Activated CD4-positive, CD25-positive, alpha-beta regulatory T cell (primary cell): ENCODE results near the gene ATXN2L.
A peak's percentile ranks its signal among the peaks of the same experiment; 100 is the strongest.
"Not testable (repeated sequence)": the region's sequence is repeated elsewhere in the genome, so short reads cannot be mapped to it uniquely, and the experiment has no call there.

Experiments
- DNase-seq, 4 experiments: peaks; one replicate each; lab custom pipeline; 2025; lab: John Stamatoyannopoulos, UW

The ATXN2L gene

DNA sequence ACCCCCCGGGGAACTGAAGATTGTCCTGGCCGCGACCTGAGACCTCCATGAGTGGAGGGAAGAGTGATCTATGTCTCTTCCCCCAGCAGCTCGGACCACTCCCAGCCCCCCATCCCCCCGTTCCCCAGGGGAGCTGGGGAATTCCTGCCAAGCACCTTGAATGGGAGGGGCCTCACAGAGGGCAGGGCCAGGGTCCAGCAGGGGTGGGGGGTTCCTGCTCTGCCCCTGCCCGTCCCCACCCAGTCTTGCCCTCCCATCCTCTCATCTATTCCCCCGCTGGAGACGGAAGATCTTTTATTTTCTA lies 13.9 kb downstream of the ATXN2L start:
- DNase-seq: no peak

- no peak for DNase-seq
Observed at GRCh38 chr16:28837672-28838557, 15.1 kb downstream of the ATXN2L start.

GRCh38 chr16:28838558-28838918 lies 15.7 kb downstream of the ATXN2L start:
- DNase-seq: no peak

DNA sequence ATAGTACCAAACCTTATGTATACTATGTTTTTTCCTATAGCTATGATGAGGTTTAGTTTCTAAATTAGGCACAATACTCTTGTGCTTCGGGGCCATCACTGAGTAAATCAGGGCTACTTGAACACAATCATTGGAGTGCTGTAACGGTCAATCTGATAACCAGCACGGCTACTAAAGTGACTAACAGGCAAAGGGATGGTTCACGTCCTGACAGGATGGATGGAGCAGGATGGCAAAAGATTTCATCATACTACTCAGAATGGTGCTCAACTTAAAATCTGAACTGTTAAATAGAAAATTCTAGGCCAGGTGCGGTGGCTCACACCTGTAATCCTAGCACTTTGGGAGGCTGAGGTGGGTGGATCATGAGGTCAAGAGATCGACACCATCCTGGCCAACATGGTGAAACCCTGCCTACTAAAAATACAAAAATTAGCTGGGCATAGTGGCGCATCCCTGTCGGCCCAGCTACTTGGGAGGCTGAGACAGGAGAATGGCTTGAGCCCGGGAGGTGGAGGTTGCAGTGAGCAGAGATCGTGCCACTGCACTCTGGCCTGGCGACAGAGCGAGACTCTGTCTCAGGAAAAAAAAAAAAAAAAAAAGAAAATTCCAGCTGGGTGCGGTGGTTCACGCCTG lies 16.3 kb downstream of the ATXN2L start:
- no peak for DNase-seq

DNA sequence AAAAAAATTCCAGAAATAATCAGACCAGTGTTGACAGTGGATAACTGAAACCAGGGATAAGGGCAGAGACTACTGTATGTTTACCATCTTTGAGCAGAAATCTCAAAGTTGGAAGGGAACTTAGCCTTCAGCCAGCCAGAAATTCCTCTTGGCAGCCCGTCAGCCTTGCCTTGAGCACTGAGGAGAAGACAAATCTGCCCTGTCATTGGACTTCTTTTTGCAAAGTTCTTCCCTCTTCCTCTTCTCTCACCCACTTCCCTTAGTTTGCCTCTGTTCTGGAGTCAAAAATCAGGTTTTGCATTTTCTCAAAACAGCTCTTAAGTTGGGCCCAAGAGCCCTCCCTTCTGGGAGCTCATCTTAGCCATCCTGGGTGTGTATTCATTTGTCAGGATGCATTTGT lies 17.1 kb downstream of the ATXN2L start:
- no peak for DNase-seq

DNA sequence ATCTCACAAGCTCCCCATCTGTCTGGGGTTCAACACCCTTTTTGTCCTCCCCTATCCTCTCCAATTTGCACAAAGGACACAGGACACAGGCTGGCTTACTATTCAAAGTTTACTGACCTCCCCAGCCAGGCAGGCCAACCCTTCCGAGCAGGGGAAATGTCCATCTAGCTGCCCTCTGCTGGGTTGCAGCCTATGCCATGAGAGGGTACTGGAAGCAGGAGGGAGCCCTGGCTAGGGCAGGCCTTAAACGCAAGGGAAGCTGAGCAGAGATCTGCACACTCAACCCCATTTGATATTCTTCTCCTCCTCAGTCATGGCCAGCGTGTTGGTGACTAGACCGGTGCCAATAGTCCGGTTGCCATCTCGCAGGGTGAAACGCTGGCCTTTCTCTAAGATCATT lies 19.9 kb downstream of the ATXN2L start:
- no peak for DNase-seq

DNA sequence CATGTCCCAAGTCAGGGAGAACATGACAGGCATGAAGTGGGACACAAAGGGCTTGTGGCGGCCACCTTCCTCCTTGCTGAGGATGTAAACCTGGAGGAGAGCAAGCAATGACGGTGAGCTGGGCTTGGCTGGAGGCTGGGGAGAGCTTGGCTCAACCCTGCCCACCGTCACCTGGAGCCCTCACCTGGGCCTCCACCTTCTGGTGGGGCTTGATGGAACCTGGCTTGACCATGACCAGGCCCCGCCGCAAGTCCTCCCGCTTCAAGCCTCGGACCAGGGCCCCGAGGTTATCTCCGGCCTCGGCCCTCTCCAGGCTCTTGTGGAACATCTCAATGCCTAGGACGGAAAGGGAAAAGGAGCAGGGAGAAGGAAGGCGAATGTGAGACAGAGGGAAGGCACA lies 21.0 kb downstream of the ATXN2L start:
- no peak for DNase-seq

- DNase-seq: no peak
Observed at GRCh38 chr16:28844226-28844885, 21.6 kb downstream of the ATXN2L start.

GRCh38 chr16:28845293-28845692 lies 22.5 kb downstream of the ATXN2L start:
- no peak for DNase-seq

GRCh38 chr16:28845761-28846079 lies 22.9 kb downstream of the ATXN2L start:
- no peak for DNase-seq

GRCh38 chr16:28846080-28846932 lies 23.5 kb downstream of the ATXN2L start, which contains the start of gene TUFM:
TUFM (minus strand) TSS chr16:28846348; CDS start chr16:28846269, 79 bp downstream.
- DNase-seq: peak; percentile 91 to 97 (median 95)

DNA sequence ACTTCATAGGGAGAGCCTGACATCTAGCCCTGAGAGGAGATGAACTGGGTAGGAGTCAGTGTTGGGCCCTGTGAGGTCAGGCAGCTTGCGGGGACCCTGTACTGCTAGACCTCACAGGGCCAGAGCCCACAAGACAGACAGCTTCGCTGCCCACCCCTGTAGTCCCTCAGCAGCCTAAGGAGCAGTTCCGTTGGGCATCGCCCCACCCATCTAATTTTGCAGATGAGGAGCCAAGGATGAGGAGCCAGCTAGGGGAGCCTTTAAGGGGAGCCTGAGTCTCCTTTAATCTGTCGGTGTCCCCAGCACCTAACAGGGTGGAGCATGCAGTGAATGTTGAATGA lies 24.1 kb downstream of the ATXN2L start:
- no peak for DNase-seq

- no peak for DNase-seq
Observed at GRCh38 chr16:28858421-28858820, 35.6 kb downstream of the ATXN2L start.

DNA sequence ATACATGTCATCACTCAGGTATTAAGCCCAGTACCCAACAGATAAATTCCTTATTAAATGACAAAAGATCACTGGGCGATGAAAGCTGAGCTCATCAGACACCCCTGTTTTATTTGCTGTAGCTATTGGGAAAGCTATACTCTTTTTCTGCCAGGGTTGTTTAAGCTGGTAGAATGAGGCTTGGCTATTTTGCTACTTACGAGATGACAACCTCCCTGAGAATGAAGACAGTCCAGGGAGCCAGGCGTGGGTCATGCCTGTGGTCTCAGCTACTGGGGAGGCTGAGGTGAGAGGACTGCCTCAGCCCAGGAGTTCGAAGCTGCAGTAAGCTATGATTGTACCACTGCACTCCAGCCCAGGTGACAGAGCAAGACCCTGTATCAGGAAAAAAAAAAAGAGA lies 36.5 kb downstream of the ATXN2L start:
- DNase-seq: no peak

DNA sequence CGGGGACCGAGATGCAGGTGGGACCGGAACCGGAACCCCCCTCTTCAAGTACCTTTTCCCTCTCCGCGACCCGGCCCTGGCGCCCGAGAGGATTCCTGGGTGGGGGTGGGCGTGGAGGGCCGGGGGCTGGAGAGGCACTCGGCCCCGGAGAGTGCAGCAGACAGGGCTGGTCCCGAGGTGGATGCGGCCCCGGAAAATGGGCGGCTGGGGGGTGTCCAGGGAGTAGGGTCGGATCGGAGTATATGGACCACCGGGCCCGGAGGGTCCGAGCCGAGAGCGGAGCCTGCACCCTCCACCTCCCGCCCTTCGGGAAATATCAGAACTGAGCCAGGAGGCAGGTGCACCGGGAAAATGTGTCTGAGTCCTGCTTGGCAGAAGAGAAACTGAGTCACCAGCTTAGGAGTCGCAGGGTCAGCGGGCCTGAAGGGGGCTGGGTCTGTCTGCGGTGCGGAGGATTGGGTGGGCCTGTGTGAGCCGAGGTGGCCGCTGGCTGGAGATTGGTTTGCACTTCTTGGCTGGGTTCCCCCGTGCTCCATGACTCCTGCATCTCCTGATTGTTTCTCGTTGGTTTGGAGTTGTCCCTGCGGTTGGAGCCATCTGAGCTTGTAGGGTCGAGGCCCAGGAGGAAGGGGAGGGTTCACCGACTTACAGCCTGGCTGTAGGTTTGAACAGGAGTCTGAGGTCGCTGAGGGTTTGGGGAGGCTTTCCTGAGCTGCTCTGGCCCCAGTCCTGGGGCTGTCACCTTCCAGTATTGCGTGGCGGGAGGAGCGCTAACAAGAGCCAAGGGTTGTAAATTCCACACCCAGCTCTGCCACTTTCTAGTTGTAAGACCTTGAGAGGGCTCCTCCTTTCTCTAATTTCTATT lies 41.4 kb downstream of the ATXN2L start:
- no peak for DNase-seq

- DNase-seq: no peak
Observed at GRCh38 chr16:28865001-28865688, 42.3 kb downstream of the ATXN2L start.

GRCh38 chr16:28865722-28866453 lies 43.1 kb downstream of the ATXN2L start:
- DNase-seq: no peak

DNA sequence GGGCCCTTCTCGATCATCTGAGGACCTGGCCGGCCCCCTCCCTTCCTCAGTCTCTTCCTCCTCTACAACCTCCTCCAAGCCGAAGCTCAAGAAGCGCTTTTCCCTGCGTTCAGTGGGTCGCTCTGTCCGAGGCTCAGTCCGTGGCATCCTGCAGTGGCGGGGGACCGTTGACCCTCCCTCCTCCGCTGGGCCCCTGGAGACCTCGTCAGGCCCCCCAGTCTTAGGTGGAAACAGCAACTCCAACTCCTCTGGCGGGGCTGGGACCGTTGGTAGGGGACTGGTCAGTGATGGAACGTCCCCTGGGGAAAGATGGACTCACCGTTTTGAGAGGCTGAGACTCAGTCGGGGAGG lies 43.6 kb downstream of the ATXN2L start:
- no peak for DNase-seq

DNA sequence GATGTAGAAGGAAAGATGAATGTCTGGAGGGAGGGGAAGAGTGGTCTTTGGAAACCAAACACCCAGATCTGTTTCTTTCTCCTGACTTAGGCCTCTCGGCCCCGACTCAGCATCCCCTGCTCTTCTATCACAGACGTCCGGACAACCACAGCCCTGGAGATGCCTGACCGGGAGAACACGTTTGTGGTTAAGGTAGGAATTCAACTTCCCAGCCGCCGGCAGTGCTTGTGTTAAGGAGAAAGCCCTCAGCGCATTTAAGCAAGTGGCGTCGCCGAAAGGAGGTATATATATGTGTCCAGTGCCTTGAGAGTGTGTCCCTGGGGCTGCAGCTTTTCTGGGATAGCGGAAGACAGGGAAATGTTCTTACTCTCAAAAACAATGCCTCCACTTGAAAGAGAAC lies 44.4 kb downstream of the ATXN2L start:
- no peak for DNase-seq

DNA sequence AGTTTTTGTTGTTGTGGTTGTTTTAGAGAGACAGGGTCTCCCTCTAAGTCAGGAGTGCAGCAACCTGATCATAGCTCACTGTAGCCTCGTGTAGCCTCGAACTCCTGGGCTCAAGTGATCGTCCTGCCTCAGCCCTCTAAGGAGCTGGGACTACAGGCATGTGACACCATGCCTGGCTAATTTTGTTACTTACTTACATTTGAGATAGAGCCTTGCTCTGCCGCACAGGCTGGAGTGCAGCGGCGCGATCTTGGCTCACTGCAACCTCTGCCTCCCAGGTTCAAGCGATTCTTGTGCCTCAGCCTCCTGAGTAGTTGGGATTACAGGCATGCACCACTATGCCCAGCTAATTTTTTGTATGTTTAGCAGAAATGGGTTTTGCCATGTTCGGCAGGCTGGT lies 44.8 kb downstream of the ATXN2L start:
- DNase-seq: not testable (repeated sequence)
